ENCODE measurements around the gene CYLD.

The CYLD gene

DNA sequence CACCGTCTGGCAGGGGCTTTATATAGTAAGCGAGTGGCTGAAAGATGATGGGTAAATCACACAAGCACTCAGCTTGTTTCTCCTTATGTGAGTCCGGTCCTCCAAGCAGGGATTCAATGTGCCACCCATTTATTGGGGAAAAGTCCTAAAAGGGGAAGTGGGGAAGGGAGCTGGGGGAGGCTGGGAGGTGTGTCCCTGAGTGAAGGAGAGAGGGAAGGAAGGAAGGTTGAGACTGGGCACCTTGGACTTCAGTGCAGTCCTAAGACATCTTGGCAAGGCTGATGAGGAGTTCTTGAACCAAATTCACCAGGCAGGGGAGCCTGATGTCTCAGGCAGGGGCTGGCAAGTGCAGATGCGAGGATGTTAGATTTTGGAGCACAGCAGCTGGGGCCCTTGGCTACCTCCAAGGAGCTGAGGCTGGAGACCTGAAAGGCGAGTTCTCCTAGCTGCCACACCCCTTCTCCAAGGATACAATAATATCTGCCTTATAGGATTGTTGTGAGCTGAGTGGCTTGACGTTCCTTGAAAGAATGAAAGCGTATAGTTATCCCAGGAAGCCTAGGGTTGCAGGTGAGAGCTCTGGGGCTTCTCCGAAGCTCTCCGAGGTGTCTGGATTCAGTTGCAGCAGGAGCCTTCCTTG, 23.0 kb upstream of the CYLD start:
- H3K27ac ChIP-seq (ENCODE audit: low read length, poor library complexity, severe bottlenecking) = no peak overlapping the region
- no peak overlapping the region for H2BK120ac ChIP-seq (ENCODE audit: low read depth, low read length)
- H3K9me3 ChIP-seq (ENCODE audit: control insufficient read depth, low read length) = no peaks in the 10 kb centered on the region
- no peak overlapping the region for H2BK5ac ChIP-seq (ENCODE audit: low read depth, low read length, poor library complexity, severe bottlenecking)
- H3K9ac ChIP-seq (ENCODE audit: low read length) = no peak overlapping the region
- peak overlapping the region in 1 of 2 experiments; percentile 67 for H3K4me3 ChIP-seq (ENCODE audit: insufficient read depth in 1 of 2, low read depth in 1 of 2, low read length in 2 of 2)
- no peak overlapping the region for H3K18ac ChIP-seq (ENCODE audit: low read depth in 1 of 2, low read length in 2 of 2)
- H3K23ac ChIP-seq (ENCODE audit: low read length in 2 of 2) = no peak overlapping the region
- no peak overlapping the region for H3K14ac ChIP-seq (ENCODE audit: low read length in 2 of 2)
- H3K4me1 ChIP-seq (ENCODE audit: control insufficient read depth, insufficient read depth, low read depth, low read length) = no peaks in the 10 kb centered on the region
- no peak overlapping the region for H3K4me2 ChIP-seq (ENCODE audit: low read length, poor library complexity, severe bottlenecking)
- no peak overlapping the region for H4K91ac ChIP-seq (ENCODE audit: low read length)
- no peaks in the 10 kb centered on the region for H3K36me3 ChIP-seq (ENCODE audit: control insufficient read depth in 1 of 2, insufficient read depth in 2 of 2, low read depth in 1 of 2, low read length in 2 of 2)
- no peak overlapping the region for H3K4ac ChIP-seq (ENCODE audit: low read depth in 1 of 2, low read length in 2 of 2)
- no peak overlapping the region for H2AFZ ChIP-seq (ENCODE audit: low read depth, low read length)
- 83% methylated on average over 6 of the region's 9 CpGs for WGBS
- H2AK5ac ChIP-seq (ENCODE audit: low read length, severe bottlenecking) = no peak overlapping the region
- peaks cover 0 to 3% of the 10 kb centered on the region in 2 experiments for H3K27me3 ChIP-seq (ENCODE audit: control insufficient read depth in 1 of 2, insufficient read depth in 1 of 2, low read length in 2 of 2)
- no peak overlapping the region for H4K8ac ChIP-seq (ENCODE audit: low read length)
- no peak overlapping the region for H2BK15ac ChIP-seq (ENCODE audit: low read depth, poor library complexity, severe bottlenecking)
- no peaks in the 10 kb centered on the region for H3K79me1 ChIP-seq (replicated peaks; ENCODE audit: low read length, poor library complexity, severe bottlenecking)
- no peak for DNase-seq
- no peak overlapping the region for H2BK12ac ChIP-seq (ENCODE audit: low read length in 2 of 2)

DNA sequence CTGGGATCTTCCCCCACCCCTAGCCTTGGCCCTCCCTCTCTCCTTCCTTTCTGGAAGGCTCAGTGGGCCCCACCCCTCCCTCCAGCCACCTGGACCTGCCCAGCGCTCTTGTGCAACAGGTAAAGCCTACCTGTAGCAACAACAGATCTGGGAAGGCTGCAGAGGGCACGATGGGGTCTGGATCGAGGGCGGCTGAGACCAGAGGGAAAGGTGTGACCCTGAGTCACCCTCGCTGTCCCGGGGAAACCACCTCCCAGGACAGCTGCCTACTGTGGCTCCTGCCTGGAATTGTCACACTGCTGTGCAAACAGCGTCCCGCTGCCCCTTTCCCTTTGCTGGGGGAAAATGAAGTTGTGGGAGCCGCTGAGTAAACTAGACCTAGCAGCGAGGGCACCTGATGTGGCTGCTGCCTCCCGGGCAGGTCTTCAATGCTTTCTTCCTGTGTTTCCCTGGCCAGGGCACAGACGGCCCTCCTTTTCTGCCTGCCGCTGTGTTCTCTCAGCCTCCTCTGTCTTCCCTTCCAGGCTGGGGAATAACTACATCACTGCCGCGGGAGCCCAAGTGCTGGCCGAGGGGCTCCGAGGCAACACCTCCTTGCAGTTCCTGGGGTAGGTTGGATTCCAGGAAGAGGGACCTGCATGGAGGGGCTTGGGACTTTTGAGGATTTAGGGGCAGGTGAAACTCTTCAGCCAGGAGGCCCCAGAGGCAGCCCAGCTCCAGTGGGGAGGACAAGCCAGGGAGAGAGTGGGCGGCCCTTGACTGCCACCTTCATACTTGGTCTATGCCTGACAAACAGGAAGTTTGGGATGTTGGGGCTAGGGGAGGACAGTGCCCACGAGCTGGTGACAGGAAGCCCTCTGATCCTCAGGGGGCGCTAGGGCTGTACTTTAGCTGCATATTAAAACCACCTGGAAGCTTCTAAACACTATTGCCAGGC, 22.2 kb upstream of the CYLD start:
- no peak overlapping the region for H2BK5ac ChIP-seq (ENCODE audit: low read depth, low read length, poor library complexity, severe bottlenecking)
- H2AFZ ChIP-seq (ENCODE audit: low read depth, low read length) = no peak overlapping the region
- H3K79me1 ChIP-seq (replicated peaks; ENCODE audit: low read length, poor library complexity, severe bottlenecking) = no peaks in the 10 kb centered on the region
- H2AK5ac ChIP-seq (ENCODE audit: low read length, severe bottlenecking) = no peak overlapping the region
- no peak overlapping the region for H4K91ac ChIP-seq (ENCODE audit: low read length)
- H3K4me1 ChIP-seq (ENCODE audit: control insufficient read depth, insufficient read depth, low read depth, low read length) = no peaks in the 10 kb centered on the region
- H3K4me2 ChIP-seq (ENCODE audit: low read length, poor library complexity, severe bottlenecking) = no peak overlapping the region
- DNase-seq = no peak
- H2BK12ac ChIP-seq (ENCODE audit: low read length in 2 of 2) = no peak overlapping the region
- H3K4ac ChIP-seq (ENCODE audit: low read depth in 1 of 2, low read length in 2 of 2) = no peak overlapping the region
- no peak overlapping the region for H2BK120ac ChIP-seq (ENCODE audit: low read depth, low read length)
- H3K36me3 ChIP-seq (ENCODE audit: control insufficient read depth in 1 of 2, insufficient read depth in 2 of 2, low read depth in 1 of 2, low read length in 2 of 2) = no peaks in the 10 kb centered on the region
- no peak overlapping the region for H3K9ac ChIP-seq (ENCODE audit: low read length)
- H3K27ac ChIP-seq (ENCODE audit: low read length, poor library complexity, severe bottlenecking) = no peak overlapping the region
- H3K23ac ChIP-seq (ENCODE audit: low read length in 2 of 2) = no peak overlapping the region
- H3K4me3 ChIP-seq (ENCODE audit: insufficient read depth in 1 of 2, low read depth in 1 of 2, low read length in 2 of 2) = no peak overlapping the region
- peaks cover 0 to 3% of the 10 kb centered on the region in 2 experiments for H3K27me3 ChIP-seq (ENCODE audit: control insufficient read depth in 1 of 2, insufficient read depth in 1 of 2, low read length in 2 of 2)
- H3K9me3 ChIP-seq (ENCODE audit: control insufficient read depth, low read length) = no peaks in the 10 kb centered on the region
- H2BK15ac ChIP-seq (ENCODE audit: low read depth, poor library complexity, severe bottlenecking) = no peak overlapping the region
- H4K8ac ChIP-seq (ENCODE audit: low read length) = no peak overlapping the region
- WGBS = 76% methylated on average over 20 of the region's 20 CpGs
- H3K14ac ChIP-seq (ENCODE audit: low read length in 2 of 2) = no peak overlapping the region
- no peak overlapping the region for H3K18ac ChIP-seq (ENCODE audit: low read depth in 1 of 2, low read length in 2 of 2)

DNA sequence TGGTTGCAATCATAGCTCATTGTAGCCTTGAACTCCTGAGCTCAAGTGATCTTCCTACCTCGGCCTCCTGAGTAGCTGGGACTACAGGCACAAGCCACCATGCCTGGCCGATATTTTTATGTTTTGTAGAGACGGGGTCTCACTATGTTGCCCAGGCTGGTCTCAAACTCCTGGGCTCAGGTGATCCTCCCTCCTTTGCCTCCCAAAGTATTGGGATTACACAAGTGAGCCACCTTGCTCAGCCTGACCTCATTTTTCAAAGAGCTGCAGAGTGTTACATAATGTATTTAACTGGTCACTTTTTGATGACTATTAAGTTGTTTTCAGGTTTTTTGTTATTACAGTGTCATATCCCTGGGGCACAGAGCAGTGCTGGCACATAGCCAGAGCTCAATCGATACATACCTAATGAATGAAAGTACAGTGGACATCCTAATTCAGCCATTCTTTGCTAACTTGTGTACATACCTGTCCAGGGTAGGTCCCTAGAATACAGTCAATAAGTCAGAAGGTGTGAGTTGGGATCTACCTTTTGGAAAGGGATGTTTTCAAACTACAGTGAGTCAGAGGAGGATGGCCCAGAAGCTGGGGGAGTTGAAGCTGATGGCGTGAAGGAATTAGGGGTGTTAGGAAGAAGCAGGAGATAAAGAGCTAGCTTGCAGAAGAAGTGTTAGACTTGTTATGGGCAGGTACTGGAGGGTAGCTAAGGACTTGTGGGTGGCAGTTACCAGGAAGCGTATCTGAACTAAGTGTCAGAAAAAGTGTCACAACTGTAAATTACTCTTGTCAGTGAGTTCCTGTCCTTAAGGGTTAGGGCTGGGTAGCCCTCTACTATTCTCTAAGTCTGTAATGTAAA, 20.1 kb upstream of the CYLD start:
- Histone ChIP-seq H3K4me1 (ENCODE audit: control insufficient read depth, insufficient read depth, low read depth, low read length) (no peaks in the 10 kb centered on the region), H3K9me3 (ENCODE audit: control insufficient read depth, low read length) (no peaks in the 10 kb centered on the region), H2BK12ac (ENCODE audit: low read length in 2 of 2) (no peak overlapping the region), H2BK5ac (ENCODE audit: low read depth, low read length, poor library complexity, severe bottlenecking) (no peak overlapping the region), H2BK120ac (ENCODE audit: low read depth, low read length) (no peak overlapping the region), H3K9ac (ENCODE audit: low read length) (no peak overlapping the region), H2BK15ac (ENCODE audit: low read depth, poor library complexity, severe bottlenecking) (no peak overlapping the region), H3K27ac (ENCODE audit: low read length, poor library complexity, severe bottlenecking) (no peak overlapping the region), H3K4me3 (ENCODE audit: insufficient read depth in 1 of 2, low read depth in 1 of 2, low read length in 2 of 2) (no peak overlapping the region), H3K79me1 (replicated peaks; ENCODE audit: low read length, poor library complexity, severe bottlenecking) (no peaks in the 10 kb centered on the region), H3K4me2 (ENCODE audit: low read length, poor library complexity, severe bottlenecking) (no peak overlapping the region), H3K23ac (ENCODE audit: low read length in 2 of 2) (no peak overlapping the region), H3K36me3 (ENCODE audit: control insufficient read depth in 1 of 2, insufficient read depth in 2 of 2, low read depth in 1 of 2, low read length in 2 of 2) (no peaks in the 10 kb centered on the region), H3K27me3 (ENCODE audit: control insufficient read depth in 1 of 2, insufficient read depth in 1 of 2, low read length in 2 of 2) (peaks cover 0 to 3% of the 10 kb centered on the region in 2 experiments), H2AFZ (ENCODE audit: low read depth, low read length) (no peak overlapping the region), H2AK5ac (ENCODE audit: low read length, severe bottlenecking) (no peak overlapping the region), H3K14ac (ENCODE audit: low read length in 2 of 2) (no peak overlapping the region), H4K8ac (ENCODE audit: low read length) (no peak overlapping the region), H3K18ac (ENCODE audit: low read depth in 1 of 2, low read length in 2 of 2) (no peak overlapping the region), H4K91ac (ENCODE audit: low read length) (no peak overlapping the region), H3K4ac (ENCODE audit: low read depth in 1 of 2, low read length in 2 of 2) (no peak overlapping the region)
- DNase-seq = no peak
- WGBS = 88% methylated on average over 6 of the region's 6 CpGs

- Histone ChIP-seq H3K79me1 (replicated peaks; ENCODE audit: low read length, poor library complexity, severe bottlenecking) (no peaks in the 10 kb centered on the region), H3K27me3 (ENCODE audit: control insufficient read depth in 1 of 2, insufficient read depth in 1 of 2, low read length in 2 of 2) (peaks cover 0 to 3% of the 10 kb centered on the region in 2 experiments)
Observed at GRCh38 chr16:50722405-50722737, 19.5 kb upstream of the CYLD start.

More at GRCh38 chr16:50722405-50722737, 19.5 kb upstream of the CYLD start:
- Histone ChIP-seq H3K4me1 (ENCODE audit: control insufficient read depth, insufficient read depth, low read depth, low read length) (no peaks in the 10 kb centered on the region), H3K23ac (ENCODE audit: low read length in 2 of 2) (no peak overlapping the region), H2AFZ (ENCODE audit: low read depth, low read length) (no peak overlapping the region), H3K9me3 (ENCODE audit: control insufficient read depth, low read length) (no peaks in the 10 kb centered on the region), H2BK120ac (ENCODE audit: low read depth, low read length) (no peak overlapping the region), H3K4me3 (ENCODE audit: insufficient read depth in 1 of 2, low read depth in 1 of 2, low read length in 2 of 2) (no peak overlapping the region), H2BK5ac (ENCODE audit: low read depth, low read length, poor library complexity, severe bottlenecking) (no peak overlapping the region), H3K18ac (ENCODE audit: low read depth in 1 of 2, low read length in 2 of 2) (no peak overlapping the region), H3K14ac (ENCODE audit: low read length in 2 of 2) (no peak overlapping the region), H3K27ac (ENCODE audit: low read length, poor library complexity, severe bottlenecking) (no peak overlapping the region), H2AK5ac (ENCODE audit: low read length, severe bottlenecking) (no peak overlapping the region), H3K9ac (ENCODE audit: low read length) (no peak overlapping the region), H2BK12ac (ENCODE audit: low read length in 2 of 2) (no peak overlapping the region), H4K91ac (ENCODE audit: low read length) (no peak overlapping the region), H4K8ac (ENCODE audit: low read length) (no peak overlapping the region), H2BK15ac (ENCODE audit: low read depth, poor library complexity, severe bottlenecking) (no peak overlapping the region), H3K4me2 (ENCODE audit: low read length, poor library complexity, severe bottlenecking) (no peak overlapping the region), H3K4ac (ENCODE audit: low read depth in 1 of 2, low read length in 2 of 2) (no peak overlapping the region), H3K36me3 (ENCODE audit: control insufficient read depth in 1 of 2, insufficient read depth in 2 of 2, low read depth in 1 of 2, low read length in 2 of 2) (no peaks in the 10 kb centered on the region)
- 45% methylated on average over 1 of the region's 1 CpG for WGBS
- DNase-seq = no peak
